ENCODE results near the gene FGF5. TPM values are rescaled to one million over a fixed set of nuclear protein-coding genes. Genes with fewer than 3 reads are reported as not detected.

FGF5 gene
- total and polyA plus RNA-seq, 2 of the 13 experiments (the other 11 are each of a cell fraction or from before 2014, with no cell fraction given), result not detected

- no peaks in the 10 kb centered on the region; a peak in 1 of 5 replicates for H3K27me3 ChIP-seq (ENCODE audit: control insufficient read depth in 1 of 2, insufficient read depth in 2 of 2, low read length in 2 of 2)
- DNase-seq (ENCODE audit: low spot score) (no peak), ATAC-seq (no peak), FAIRE-seq (no peak)
- H3K9ac ChIP-seq (ENCODE audit: insufficient read depth, low read depth, low read length), result no peak overlapping the region
- H3K79me2 ChIP-seq (ENCODE audit: insufficient read depth, low read length), result no peaks in the 10 kb centered on the region
- CTCF ChIA-PET (ENCODE audit: low intra/inter-chr PET ratio, low total read pairs), result no interaction called here
- H4K20me1 ChIP-seq (ENCODE audit: insufficient read depth, low read length), result no peaks in the 10 kb centered on the region
- WGBS (ENCODE audit: low lambda C conversion rate), result 3% methylated on average over 4 of the region's 5 CpGs
- H2AFZ ChIP-seq (ENCODE audit: low read length), result no peak overlapping the region
- H3K4me3 ChIP-seq (replicated peaks in 1 of 3; ENCODE audit: insufficient read depth in 1 of 3, low read depth in 2 of 3, low read length in 3 of 3), result no peak overlapping the region
- H3K27ac ChIP-seq (ENCODE audit: extremely low read length, insufficient read depth, low read length), result no peak overlapping the region
- H3K4me1 ChIP-seq (ENCODE audit: insufficient read depth, low read length), result no peaks in the 10 kb centered on the region
- H3K36me3 ChIP-seq (replicated peaks in 1 of 2; ENCODE audit: control insufficient read depth in 1 of 2, insufficient read depth in 2 of 2, low read length in 2 of 2), result no peaks in the 10 kb centered on the region
- in situ Hi-C loops (cut with HindIII; ENCODE audit: extremely low pct_ligation_motif_present, low pct_unique_long_range_greater_than_20kb), result no loop called here
- no peaks in the 10 kb centered on the region for H3K9me3 ChIP-seq (ENCODE audit: low read length)
- no peak for TF ChIP-seq ARHGAP35 (CRISPR knock-in tag; IDR thresholded peaks at IDR 0.05; ENCODE audit: borderline replicate concordance)
- TF ChIP-seq EEA1 (CRISPR knock-in tag; IDR thresholded peaks at IDR 0.05; ENCODE audit: borderline replicate concordance), result no peak
- TF ChIP-seq HINFP (CRISPR knock-in tag; IDR thresholded peaks at IDR 0.05; ENCODE audit: low read depth), result no peak
- no peak for TF ChIP-seq E2F5 (CRISPR knock-in tag; conservative IDR thresholded peaks at IDR 0.05)
- TF ChIP-seq IRX3 (CRISPR knock-in tag; IDR thresholded peaks at IDR 0.05; ENCODE audit: borderline replicate concordance, low read depth), result no peak
- no peak for TF ChIP-seq ZNF567 (CRISPR knock-in tag; IDR thresholded peaks at IDR 0.05; ENCODE audit: borderline replicate concordance)
- TF ChIP-seq STAT5B (CRISPR knock-in tag; IDR thresholded peaks at IDR 0.05), result no peak
- TF ChIP-seq ZSCAN12 (CRISPR knock-in tag; IDR thresholded peaks at IDR 0.05), result no peak
- no peak for TF ChIP-seq ELF3 (CRISPR knock-in tag; IDR thresholded peaks at IDR 0.05)
- no peak for TF ChIP-seq ZHX1 (CRISPR knock-in tag; IDR thresholded peaks at IDR 0.05; ENCODE audit: low read depth)
- no peak for TF ChIP-seq RAD21 (CRISPR knock-in tag; IDR thresholded peaks at IDR 0.05)
- TF ChIP-seq CAMTA2 (CRISPR knock-in tag; IDR thresholded peaks at IDR 0.05; ENCODE audit: borderline replicate concordance), result no peak
- TF ChIP-seq ZNF510 (CRISPR knock-in tag; IDR thresholded peaks at IDR 0.05; ENCODE audit: low read depth), result no peak
- no peak for TF ChIP-seq NRL (CRISPR knock-in tag; IDR thresholded peaks at IDR 0.05; ENCODE audit: borderline replicate concordance)
- no peak for TF ChIP-seq ZBTB21 (CRISPR knock-in tag; IDR thresholded peaks at IDR 0.05)
- no peak for TF ChIP-seq ZFP82 (CRISPR knock-in tag; IDR thresholded peaks at IDR 0.05; ENCODE audit: borderline replicate concordance)
- no peak for TF ChIP-seq ZSCAN20 (CRISPR knock-in tag; IDR thresholded peaks at IDR 0.05; ENCODE audit: borderline replicate concordance)
- TF ChIP-seq SMAD9 (CRISPR knock-in tag; IDR thresholded peaks at IDR 0.05), result no peak
- no TSS peak for BruUV-seq (replicated peaks)
- intact Hi-C loops (cut with micrococcal nuclease; ENCODE audit: unreplicated experiment), result no loop called here
- H3K4me2 ChIP-seq (ENCODE audit: low read depth, low read length), result no peak overlapping the region
- POLR2A ChIA-PET, result no interaction called here
These were observed 43.0 kb downstream of the FGF5 start for GRCh38 chr4:80309294-80310004.
